CD4-positive, alpha-beta T cell treated with Interferon alpha-2 for 1 hour (primary cell): ENCODE results near the gene LZIC.
"Not testable (repeated sequence)": the region's sequence is repeated elsewhere in the genome, so short reads cannot be mapped to it uniquely, and the experiment has no call there.

ENCODE experiments used
- DNase-seq, 2 donors: peaks; one replicate each; pipeline ENCODE4 v3.0.0-alpha.2; 2020 to 2022

Gene LZIC

DNA sequence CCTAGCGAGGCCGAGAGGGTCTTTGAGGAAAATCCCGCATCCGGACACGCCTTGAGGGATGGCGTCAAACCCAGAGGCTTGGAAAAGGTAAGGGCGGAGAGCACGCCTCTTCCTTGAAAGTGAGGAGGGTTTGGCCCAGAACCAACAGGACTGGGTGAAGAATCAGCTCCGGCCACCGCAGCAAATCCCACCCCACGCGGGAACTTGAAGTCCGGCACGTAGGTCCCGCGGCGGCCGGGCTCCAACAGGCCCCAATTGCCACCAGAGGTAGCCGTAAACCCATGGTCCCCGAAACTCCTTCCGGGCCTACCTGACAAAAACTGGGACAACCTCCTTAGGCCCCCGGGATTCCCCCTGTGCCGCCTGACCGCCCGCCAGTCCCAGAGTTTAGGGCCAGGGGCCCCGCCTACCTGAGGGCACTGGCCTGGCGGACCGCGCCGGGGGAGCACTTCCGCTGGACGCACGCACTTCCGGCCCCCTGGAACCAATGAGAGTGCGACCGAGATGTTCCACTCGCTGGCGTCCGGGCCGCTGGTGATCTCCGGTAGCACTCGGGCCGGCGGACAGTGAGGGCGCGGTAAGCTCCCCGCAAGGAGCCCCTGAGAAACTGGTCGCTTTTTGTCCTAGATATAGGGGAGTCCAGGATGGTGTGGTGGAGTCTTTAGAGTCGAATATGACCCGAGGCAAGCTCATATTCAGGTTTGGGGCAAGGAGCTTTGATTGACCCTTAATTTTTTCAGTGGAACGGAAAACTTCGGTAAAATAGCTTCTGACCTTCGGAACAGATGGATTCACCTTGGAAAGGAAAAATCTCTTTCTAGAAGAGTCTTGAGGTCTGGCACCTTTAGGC lies at the start of gene LZIC, which contains the start of gene NMNAT1:
TSS of gene LZIC (minus strand) at position 453 of the 850 bp plus-strand sequence. CDS start 6,772 bp downstream, outside the sequence.
TSS of gene NMNAT1 (plus strand) at position 537 of the 850 bp plus-strand sequence. CDS start 28,599 bp downstream, outside the sequence.
- DNase-seq = peak; percentile 88 to 93

DNA sequence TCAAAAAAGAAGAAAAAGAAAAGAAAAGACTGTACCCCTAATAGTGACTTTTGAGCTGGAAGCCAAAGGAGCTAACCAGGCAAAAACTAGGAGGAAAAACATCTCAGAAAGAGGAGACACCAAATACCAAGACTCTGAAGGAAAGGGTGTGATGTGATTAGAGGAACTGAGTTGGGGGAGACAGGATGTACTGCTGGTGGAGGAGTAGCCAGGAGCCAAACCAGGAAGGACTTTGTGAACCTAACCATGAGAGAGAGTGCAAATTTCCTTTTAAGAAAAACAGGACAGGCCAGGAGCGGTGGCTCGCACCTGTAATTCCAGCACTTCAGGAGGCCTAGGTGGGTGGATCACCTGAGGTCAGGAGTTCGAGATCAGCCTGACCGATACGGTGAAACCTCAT lies 49.7 kb upstream of the LZIC start:
- no peak for DNase-seq

- peak in 1 of 2 donors; percentile 6 for DNase-seq
Measured at GRCh38 chr1:9990944-9991343, 47.8 kb upstream of the LZIC start.

GRCh38 chr1:9989773-9990172 lies 46.6 kb upstream of the LZIC start:
- no peak for DNase-seq

DNA sequence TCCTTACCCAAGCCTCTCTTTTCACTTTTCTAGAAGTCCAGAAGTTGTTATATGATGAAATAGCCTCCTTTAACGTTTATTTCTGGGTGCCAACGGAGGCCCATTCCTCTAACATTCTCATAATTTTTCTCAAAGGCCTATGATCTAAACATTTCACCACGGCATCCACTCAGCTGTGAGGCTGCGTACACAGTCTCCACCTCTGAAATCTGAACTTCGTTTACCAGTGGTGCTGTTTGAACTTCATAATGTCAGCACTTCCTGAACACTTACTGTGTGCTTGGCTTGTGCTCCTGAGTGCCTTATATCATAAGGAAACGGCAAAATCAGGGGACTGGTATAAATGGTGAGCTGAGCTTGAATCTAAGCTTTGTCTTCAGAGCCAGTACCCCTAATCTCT lies 41.8 kb upstream of the LZIC start:
- no peak for DNase-seq

DNA sequence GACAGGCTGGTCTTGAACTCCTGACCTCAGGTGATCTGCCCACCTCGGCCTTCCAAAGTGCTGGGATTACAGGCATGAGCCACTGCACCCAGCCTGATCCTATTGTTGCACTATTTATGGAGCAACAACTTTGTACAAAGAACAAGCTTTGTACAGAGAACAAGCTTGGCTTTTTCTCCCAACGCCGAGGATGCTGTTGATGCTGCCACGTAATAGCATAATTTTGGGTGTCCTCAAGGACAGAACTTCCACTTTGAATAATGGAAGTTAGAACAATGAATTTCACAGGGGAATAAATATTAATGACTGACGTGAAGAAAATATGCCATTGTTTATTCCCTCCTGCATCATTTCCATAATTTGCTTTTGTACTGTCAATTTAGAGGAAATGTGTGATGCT lies 41.1 kb upstream of the LZIC start:
- no peak for DNase-seq

- peak in 1 of 2 donors; percentile 33 for DNase-seq
Measured at GRCh38 chr1:9960706-9961562, 17.7 kb upstream of the LZIC start.

- DNase-seq = no peak
Measured at GRCh38 chr1:9960011-9960410, 16.8 kb upstream of the LZIC start.

DNA sequence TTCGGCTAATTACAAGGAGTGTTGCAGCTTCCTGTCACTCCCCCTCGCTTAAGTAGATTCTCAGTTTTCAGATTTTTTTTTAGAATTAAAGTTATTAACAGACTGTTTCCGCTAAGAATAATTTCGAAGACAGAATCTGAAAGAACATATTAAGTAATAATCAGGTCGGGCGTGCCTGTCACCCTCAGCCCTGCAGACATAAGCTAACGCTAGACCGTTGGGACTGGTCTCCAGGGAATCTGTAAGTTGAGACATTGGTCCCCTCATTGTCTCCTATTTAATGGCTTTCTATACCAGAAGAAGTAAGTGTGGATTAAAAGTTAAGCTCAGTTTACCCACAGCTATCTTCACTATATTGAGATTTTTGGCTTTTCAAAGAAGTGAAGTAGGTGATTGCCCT lies 14.5 kb upstream of the LZIC start:
- DNase-seq = no peak

- no peak for DNase-seq
Measured at GRCh38 chr1:9946315-9946714, 3.1 kb upstream of the LZIC start.

DNA sequence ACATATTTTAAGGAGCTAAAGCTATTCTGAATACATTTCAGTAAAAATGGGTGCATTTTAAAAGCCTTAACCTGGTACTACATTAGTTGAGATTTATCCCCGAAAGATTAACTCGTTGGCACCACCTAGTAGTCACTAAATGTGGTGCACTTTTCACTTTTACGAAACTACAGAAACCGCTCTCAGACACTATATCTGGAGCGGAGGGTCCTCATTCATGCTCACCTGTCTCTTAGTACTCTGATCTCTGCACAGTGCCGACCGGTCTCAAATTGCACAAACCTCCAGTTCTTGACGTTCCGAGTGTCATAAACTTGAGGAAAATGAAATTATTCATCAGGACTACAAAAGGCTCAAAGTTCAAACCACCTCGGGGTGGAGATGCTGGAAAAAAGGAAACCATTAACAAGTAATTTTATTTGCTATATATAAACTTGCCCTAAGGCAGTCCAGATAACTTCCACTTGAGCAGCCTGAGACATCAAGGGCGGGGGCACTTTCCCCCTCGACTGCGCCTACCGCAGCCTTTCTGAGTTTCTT lies 722 bp downstream of the LZIC start:
- DNase-seq = peak; percentile 2 to 60

- no peak for DNase-seq
Measured at GRCh38 chr1:9929431-9930385, 13.5 kb downstream of the LZIC start.

DNA sequence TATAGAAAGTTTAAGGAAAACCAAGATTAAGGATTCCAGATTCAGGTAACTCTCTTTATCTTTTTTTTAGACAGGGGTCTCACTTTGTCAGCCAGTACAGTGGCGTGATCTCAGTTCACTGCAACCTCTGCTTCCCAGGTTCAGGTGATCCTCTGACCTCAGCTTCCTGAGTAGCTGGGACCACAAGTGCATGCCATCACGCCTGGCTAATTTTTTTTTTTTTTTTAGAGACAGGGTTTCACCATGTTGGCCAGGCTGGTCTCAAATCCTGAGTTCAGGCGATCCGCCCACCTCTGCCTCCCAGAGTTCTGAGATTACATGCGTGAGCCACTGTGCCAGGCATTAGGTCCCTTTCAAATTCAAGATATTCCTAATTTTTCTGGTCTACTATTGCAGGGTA lies 15.9 kb downstream of the LZIC start:
- no peak for DNase-seq

DNA sequence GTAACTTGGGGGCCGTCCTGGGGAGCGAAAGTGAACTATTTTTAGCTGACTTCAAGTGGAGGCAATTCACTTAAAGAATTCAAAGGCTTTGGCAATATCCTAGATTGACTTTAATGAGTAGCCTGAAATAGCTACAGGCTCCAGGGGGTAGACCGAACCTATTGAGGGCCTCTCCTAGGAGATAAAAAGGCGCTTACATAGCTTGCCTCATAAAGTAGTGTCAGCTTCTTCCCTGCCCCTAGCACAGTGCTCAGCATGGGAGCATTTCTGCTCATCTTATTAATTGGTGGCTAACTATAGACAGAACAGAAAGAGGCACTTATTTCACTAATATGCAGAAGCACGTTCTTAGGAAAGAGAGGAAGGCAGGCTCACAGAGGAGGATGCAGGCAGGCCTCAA lies 20.8 kb downstream of the LZIC start:
- no peak for DNase-seq

DNA sequence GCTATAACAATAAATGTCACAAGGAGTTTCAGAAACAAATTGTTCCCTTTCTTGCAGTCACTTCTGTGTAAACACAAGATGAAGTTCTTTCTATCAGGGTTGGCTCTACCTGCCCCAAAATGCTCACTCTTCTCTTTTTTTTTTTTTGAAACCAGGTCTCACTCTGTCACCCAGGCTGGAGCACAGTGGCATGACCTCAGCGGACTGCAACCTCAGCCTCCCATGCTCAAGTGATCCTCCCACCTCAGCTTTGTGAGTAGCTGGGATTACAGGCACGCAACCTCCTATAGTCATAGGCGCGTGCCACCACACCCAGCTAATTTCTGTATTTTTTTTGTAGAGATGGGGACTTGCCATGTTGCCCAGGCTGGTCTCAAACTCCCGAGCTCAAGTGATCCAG lies 22.6 kb downstream of the LZIC start:
- no peak for DNase-seq

DNA sequence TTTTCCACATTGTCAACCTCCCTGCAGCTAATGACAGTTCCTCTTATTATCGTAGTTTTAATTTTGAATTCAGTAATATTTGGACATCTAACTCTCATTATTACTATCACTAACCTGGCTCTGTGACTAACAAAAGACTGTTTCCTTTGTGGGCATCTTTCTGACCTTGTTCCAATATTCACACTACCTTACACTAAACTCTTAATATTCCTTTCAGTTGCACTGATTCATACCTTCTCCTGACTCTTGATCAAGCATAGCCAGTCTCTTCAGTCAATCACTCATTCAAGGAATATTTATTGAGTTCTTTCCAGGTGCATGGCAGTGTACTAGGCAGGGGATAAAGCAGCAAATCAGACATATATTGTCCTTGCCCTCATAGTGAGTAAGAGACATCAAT lies 25.3 kb downstream of the LZIC start:
- no peak for DNase-seq

- not testable (repeated sequence) for DNase-seq
Measured at GRCh38 chr1:9917495-9917894, 25.7 kb downstream of the LZIC start.

DNA sequence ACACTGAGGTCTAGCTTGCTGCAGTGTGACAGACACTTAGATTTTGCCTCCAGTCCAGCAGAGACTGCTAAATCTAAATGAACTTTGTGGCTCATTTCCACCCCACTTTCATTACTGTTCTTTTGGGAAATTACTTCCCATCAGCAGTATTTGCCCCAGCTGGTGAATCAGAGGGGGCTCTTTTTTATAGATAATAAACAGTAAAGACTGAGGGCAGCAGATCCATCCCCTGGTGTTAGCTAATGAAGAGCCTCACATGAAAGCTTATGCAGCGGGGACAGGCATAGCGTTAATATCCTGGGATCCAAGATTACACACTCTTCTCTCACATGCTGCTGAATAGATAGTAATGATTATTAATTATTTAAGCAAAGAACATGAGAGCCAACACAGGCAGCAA lies 26.7 kb downstream of the LZIC start:
- DNase-seq = no peak

GRCh38 chr1:9914610-9914937 lies 28.6 kb downstream of the LZIC start:
- no peak for DNase-seq

GRCh38 chr1:9912264-9912936 lies 30.8 kb downstream of the LZIC start:
- no peak for DNase-seq

DNA sequence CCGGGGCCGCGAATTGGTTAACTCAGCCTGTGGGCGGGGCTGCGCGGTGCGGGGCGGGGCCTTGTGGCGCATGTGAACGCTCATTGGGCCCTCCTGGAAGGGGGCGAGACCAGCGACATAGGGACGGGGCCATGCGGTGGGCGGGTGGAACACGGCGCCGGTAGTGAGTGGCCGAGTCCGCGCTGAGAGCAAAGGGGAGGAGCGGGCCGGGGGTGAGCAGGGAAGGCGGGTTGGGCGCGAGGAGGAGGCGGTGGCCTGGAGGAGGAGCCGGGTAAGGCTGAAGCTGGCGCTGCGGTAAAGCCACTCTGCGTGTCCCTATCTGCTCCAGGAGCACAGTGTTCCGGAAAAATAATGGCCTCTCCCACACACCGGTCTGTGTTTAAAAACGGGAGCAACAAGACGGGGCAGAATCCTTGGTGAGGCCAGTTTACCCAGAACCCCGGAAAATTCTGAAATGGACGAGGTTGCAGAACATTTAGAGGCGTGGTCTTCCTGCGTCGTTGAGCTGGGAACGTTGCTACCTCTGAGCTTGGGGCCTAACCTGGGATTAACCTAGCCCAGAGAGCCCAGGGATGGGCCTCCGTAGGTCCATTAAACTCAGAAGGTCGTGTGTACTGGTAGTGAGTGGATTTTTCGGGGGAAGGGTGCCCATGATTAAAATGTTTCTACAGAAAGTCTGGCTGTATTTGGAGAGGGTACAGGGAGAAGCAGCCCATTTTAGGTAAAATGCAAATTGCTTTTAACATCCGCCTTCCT lies 32.6 kb downstream of the LZIC start:
- DNase-seq = peak; percentile 100
